ENCODE results near the gene DOK6.

GRCh38 chr18:69558052-69558451 is 157.4 kb downstream of the DOK6 start:
- TF ChIP-seq FOXA1 (IDR thresholded peaks at IDR 0.05): no peak
- TF ChIP-seq FOXA1 (CRISPR knock-in tag; IDR thresholded peaks at IDR 0.05): no peak
- no peak for TF ChIP-seq MLX (CRISPR knock-in tag; IDR thresholded peaks at IDR 0.05)
- TF ChIP-seq FOSL2 (CRISPR knock-in tag; IDR thresholded peaks at IDR 0.05): no peak
- TF ChIP-seq MAX (IDR thresholded peaks at IDR 0.05): no peak
- TF ChIP-seq CTCF (CRISPR knock-in tag; IDR thresholded peaks at IDR 0.05): no peak
